Measurements from ENCODE around the gene THPO.

Gene THPO

GRCh38 chr3:184386047-184386806 lies 8.2 kb upstream of the THPO start:
- no peak overlapping the region for H3K4me3 ChIP-seq (ENCODE audit: control insufficient read depth, low read depth, low read length)
- TF ChIP-seq CTCF (conservative IDR thresholded peaks at IDR 0.05; ENCODE audit: control insufficient read depth, insufficient read depth, low read depth, low read length) = no peak
- no peak for DNase-seq (ENCODE audit: low read depth)

GRCh38 chr3:184384856-184385422 lies 6.9 kb upstream of the THPO start:
- TF ChIP-seq CTCF (conservative IDR thresholded peaks at IDR 0.05; ENCODE audit: control insufficient read depth, insufficient read depth, low read depth, low read length) = no peak
- no peak overlapping the region for H3K4me3 ChIP-seq (ENCODE audit: control insufficient read depth, low read depth, low read length)
- no peak for DNase-seq (ENCODE audit: low read depth)

GRCh38 chr3:184384342-184384741 lies 6.3 kb upstream of the THPO start:
- no peak for DNase-seq (ENCODE audit: low read depth)
- no peak overlapping the region for H3K4me3 ChIP-seq (ENCODE audit: control insufficient read depth, low read depth, low read length)
- no peak for TF ChIP-seq CTCF (conservative IDR thresholded peaks at IDR 0.05; ENCODE audit: control insufficient read depth, insufficient read depth, low read depth, low read length)

- TF ChIP-seq CTCF (conservative IDR thresholded peaks at IDR 0.05; ENCODE audit: control insufficient read depth, insufficient read depth, low read depth, low read length) = no peak
- no peak for DNase-seq (ENCODE audit: low read depth)
- H3K4me3 ChIP-seq (ENCODE audit: control insufficient read depth, low read depth, low read length) = no peak overlapping the region
Measured at GRCh38 chr3:184383033-184383740, 5.2 kb upstream of the THPO start.

- DNase-seq (ENCODE audit: low read depth) = no peak
- no peak for TF ChIP-seq CTCF (conservative IDR thresholded peaks at IDR 0.05; ENCODE audit: control insufficient read depth, insufficient read depth, low read depth, low read length)
- no peak overlapping the region for H3K4me3 ChIP-seq (ENCODE audit: control insufficient read depth, low read depth, low read length)
Measured at GRCh38 chr3:184382326-184383032, 4.5 kb upstream of the THPO start.
